ENCODE measurements around the gene THSD7B. TPM values are rescaled to one million over a fixed set of nuclear protein-coding genes. Genes with fewer than 3 reads are reported as not detected.

Gene THSD7B
- total and polyA plus RNA-seq, 2 experiments from 2014 or later = 0.86 to 3.8 TPM

- TF ChIP-seq REST (IDR thresholded peaks at IDR 0.05; ENCODE audit: unreplicated experiment) = no peak
These were observed 615.3 kb downstream of the THSD7B start (continued) for GRCh38 chr2:137380610-137381009.

- Histone ChIP-seq H3K27ac (ENCODE audit: low read depth) (no peak overlapping the region), H3F3A (replicated peaks; ENCODE audit: low read depth) (no peaks in the 10 kb centered on the region), H2AFZ (no peak overlapping the region), H3K9me2 (ENCODE audit: insufficient read depth) (0 out of 2 replicates have a peak, but pooled peaks cover 9% of the 10 kb centered on the region), H3K4me3 (no peak overlapping the region), H3K4me1 (ENCODE audit: insufficient read depth) (no peaks in the 10 kb centered on the region), H3K79me2 (replicated peaks; ENCODE audit: insufficient read depth) (no peaks in the 10 kb centered on the region), H3K27me3 (ENCODE audit: insufficient read depth) (no peaks in the 10 kb centered on the region), H3K4me2 (no peak overlapping the region), H4K20me1 (replicated peaks; ENCODE audit: insufficient read depth) (no peaks in the 10 kb centered on the region), H3K36me3 (ENCODE audit: insufficient read depth) (no peaks in the 10 kb centered on the region; the same call in 1 of the 2 replicates)
- Mint-ChIP-seq H3K27me3 (ENCODE audit: insufficient read depth, low read depth, poor library complexity) (peaks cover 1% of the 10 kb centered on the region), H3K27ac (no peak overlapping the region), H3K36me3 (ENCODE audit: low read depth) (peaks cover 25% of the 10 kb centered on the region), H3K9me3 (peaks cover 51% of the 10 kb centered on the region), H3K4me1 (peaks cover 2% of the 10 kb centered on the region; the same call in 2 of the 3 replicates), H3K4me3 (no peak overlapping the region)
- TF ChIP-seq REST (IDR thresholded peaks at IDR 0.05; ENCODE audit: unreplicated experiment) (no peak), EZH2phosphoT487 (IDR thresholded peaks at IDR 0.05; ENCODE audit: unreplicated experiment) (no peak), EZH2 (IDR thresholded peaks at IDR 0.05; ENCODE audit: low read depth, unreplicated experiment) (no peak), JUNB (IDR thresholded peaks at IDR 0.05; ENCODE audit: unreplicated experiment) (no peak), ZNF331 (CRISPR knock-in tag; IDR thresholded peaks at IDR 0.05; ENCODE audit: low read depth) (no peak), ZNF462 (CRISPR knock-in tag; IDR thresholded peaks at IDR 0.05) (no peak), POLR2AphosphoS5 (IDR thresholded peaks at IDR 0.05; ENCODE audit: low read depth) (no peak), STAT1 (IDR thresholded peaks at IDR 0.05; ENCODE audit: unreplicated experiment) (no peak)
- no peak for ATAC-seq
- DNase-seq (ENCODE audit: low spot score) = no peak
These were observed 616.4 kb downstream of the THSD7B start for GRCh38 chr2:137381731-137382130.
